Right lobe of liver (tissue), 4 donors: ENCODE measurements around the gene PPDPF.

Experiments used
- CTCF ChIP-seq, 4 donors: fragments of 200-600 bp in 3 of 4; fragments of 450-650 bp in 1 of 4; IDR thresholded peaks; one replicate each; pipeline versions ENCODE4 v1.5.1 to v1.8.0; 2016 to 2022; ENCODE audit warnings: antibody characterized with exemption in 4 of 4, mild to moderate bottlenecking in 2 of 4
- POLR2A ChIP-seq: fragments of 450-650 bp; IDR thresholded peaks from one replicate; pipeline ENCODE4 v1.6.1; 2017; ENCODE audit warnings: antibody characterized with exemption, mild to moderate bottlenecking
- donor health status: DM: no; HTN: no; CAD: no.
- donor health status: DM: no; HTN: no; CAD: no.
- donor health status: DM: no; HTN: yes; CAD: no.

GRCh38 chr20:63531686-63532448, 11.3 kb downstream of the PPDPF start:
- TF ChIP-seq CTCF (IDR thresholded peaks at IDR 0.05): no peak
- TF ChIP-seq POLR2A: no peak
